MV-4-11 (cell line): ENCODE measurements around the gene NCBP2L.
"Not testable (repeated sequence)": the region's sequence is repeated elsewhere in the genome, so short reads cannot be mapped to it uniquely, and the experiment has no call there.

ENCODE experiments used
- DNase-seq: peaks from one replicate; lab custom pipeline; 2025; lab: John Stamatoyannopoulos, UW

Gene NCBP2L

GRCh38 chrX:107810053-107810452 is 32.5 kb downstream of the NCBP2L start:
- not testable (repeated sequence) for DNase-seq

GRCh38 chrX:107818900-107819521 is 41.5 kb downstream of the NCBP2L start:
- DNase-seq: no peak

GRCh38 chrX:107823042-107823441 is 45.5 kb downstream of the NCBP2L start:
- DNase-seq: no peak

- no peak for DNase-seq
Measured at GRCh38 chrX:107823456-107823855, 45.9 kb downstream of the NCBP2L start.

GRCh38 chrX:107825698-107826237 is 48.2 kb downstream of the NCBP2L start, which contains the start of gene MID2:
Gene MID2, plus strand, starts transcription at chrX:107825866. Its CDS starts 561 bp downstream, at chrX:107826427.
- DNase-seq: no peak

GRCh38 chrX:107826238-107827029 is 48.9 kb downstream of the NCBP2L start:
- no peak for DNase-seq

GRCh38 chrX:107827030-107827831 is 49.7 kb downstream of the NCBP2L start:
- no peak for DNase-seq

GRCh38 chrX:107827852-107828251 is 50.3 kb downstream of the NCBP2L start:
- no peak for DNase-seq

- no peak for DNase-seq
Measured at GRCh38 chrX:107829878-107830277, 52.3 kb downstream of the NCBP2L start.

GRCh38 chrX:107831071-107831730 is 53.7 kb downstream of the NCBP2L start:
- no peak for DNase-seq

- peak; percentile 20 for DNase-seq
Measured at GRCh38 chrX:107834275-107835201, 57.0 kb downstream of the NCBP2L start.

- no peak for DNase-seq
Measured at GRCh38 chrX:107836958-107837357, 59.4 kb downstream of the NCBP2L start.

GRCh38 chrX:107840971-107841370 is 63.4 kb downstream of the NCBP2L start:
- DNase-seq: no peak

GRCh38 chrX:107842715-107843400 is 65.3 kb downstream of the NCBP2L start:
- DNase-seq: no peak
